H9 (cell line): ENCODE measurements around the gene BRI3. TPM values are rescaled to one million over a fixed set of nuclear protein-coding genes. Genes with fewer than 3 reads are reported as not detected.

Experiments used
- DNase-seq: peaks from one replicate; pipeline ENCODE4 v3.0.0-alpha.2; 2017
- H2AFZ ChIP-seq: one replicate; pipeline ENCODE4 v1.6.1; 2013; ENCODE audit warnings: mild to moderate bottlenecking, low read length, control low read depth, moderate library complexity
- H2AK5ac ChIP-seq: 2 replicates; pipeline ENCODE4 v1.6.1; 2013; ENCODE audit warnings: low read length, control low read depth, mixed read lengths; ENCODE audit not compliant: insufficient read length
- H2BK120ac ChIP-seq: one replicate; pipeline ENCODE4 v1.6.1; 2013; ENCODE audit warnings: low read depth, mild to moderate bottlenecking, low read length, control low read depth, inconsistent platforms; ENCODE audit not compliant: poor library complexity, severe bottlenecking
- H2BK12ac ChIP-seq: 2 replicates; pipeline ENCODE4 v1.6.1; 2013; ENCODE audit warnings: low read length, control low read depth, mixed read lengths, low read depth; ENCODE audit not compliant: insufficient read length
- H2BK15ac ChIP-seq: 2 replicates; pipeline ENCODE4 v1.6.1; 2013; ENCODE audit warnings: low read depth, low read length, control low read depth
- H2BK20ac ChIP-seq: one replicate; pipeline ENCODE4 v1.6.1; 2013; ENCODE audit warnings: low read depth, mild to moderate bottlenecking, low read length, control low read depth, inconsistent platforms; ENCODE audit not compliant: poor library complexity, severe bottlenecking
- H2BK5ac ChIP-seq: 2 replicates; pipeline ENCODE4 v1.6.1; 2013; ENCODE audit warnings: low read length, control low read depth, mixed read lengths; ENCODE audit not compliant: insufficient read length
- H3K14ac ChIP-seq: 2 replicates; pipeline ENCODE4 v1.6.1; 2013; ENCODE audit warnings: low read length, control low read depth; ENCODE audit not compliant: insufficient read depth
- H3K18ac ChIP-seq: 2 replicates; pipeline ENCODE4 v1.6.1; 2013; ENCODE audit warnings: low read depth, mild to moderate bottlenecking, mixed read lengths, low read length, control low read depth; ENCODE audit not compliant: insufficient read length
- H3K23ac ChIP-seq: 2 replicates; pipeline ENCODE4 v1.6.1; 2013; ENCODE audit warnings: low read length, control low read depth, mixed read lengths, low read depth; ENCODE audit not compliant: insufficient read length
- H3K23me2 ChIP-seq: 2 replicates; pipeline ENCODE4 v1.6.1; 2013; ENCODE audit warnings: low read depth, mild to moderate bottlenecking, mixed read lengths, low read length, control low read depth; ENCODE audit not compliant: insufficient read length, poor library complexity, severe bottlenecking
- H3K27ac ChIP-seq: 2 replicates; pipeline ENCODE4 v1.5.1; 2013; ENCODE audit warnings: low read length, control low read depth, mixed read lengths, low read depth; ENCODE audit not compliant: insufficient read length
- H3K27me3 ChIP-seq: 2 replicates; pipeline ENCODE4 v1.6.1; 2013; ENCODE audit warnings: low read length, control low read depth, inconsistent platforms; ENCODE audit not compliant: insufficient read depth
- H3K4ac ChIP-seq: 2 replicates; pipeline ENCODE4 v1.6.1; 2013; ENCODE audit warnings: low read depth, mild to moderate bottlenecking, control low read depth, inconsistent platforms, low read length, moderate library complexity
- H3K4me1 ChIP-seq: 2 replicates; pipeline ENCODE4 v1.6.1; 2013; ENCODE audit warnings: low read length, control low read depth, inconsistent platforms; ENCODE audit not compliant: insufficient read depth
- H3K4me2 ChIP-seq: 2 replicates; pipeline ENCODE4 v1.6.1; 2013; ENCODE audit warnings: low read length, control low read depth, mixed read lengths; ENCODE audit not compliant: insufficient read length, insufficient read depth
- H3K56ac ChIP-seq: 2 replicates; pipeline ENCODE4 v1.6.1; 2013; ENCODE audit warnings: low read depth, mild to moderate bottlenecking, mixed read lengths, low read length, control low read depth; ENCODE audit not compliant: insufficient read length
- H3K79me1 ChIP-seq: 2 replicates; pipeline ENCODE4 v1.6.1; 2013; ENCODE audit warnings: low read depth, mild to moderate bottlenecking, moderate library complexity, low read length, control low read depth, inconsistent platforms; ENCODE audit not compliant: insufficient read depth, poor library complexity, severe bottlenecking
- H3K79me2 ChIP-seq: 2 replicates; pipeline ENCODE4 v1.6.1; 2013; ENCODE audit warnings: low read length, control low read depth, inconsistent platforms; ENCODE audit not compliant: insufficient read depth
- H3K9ac ChIP-seq: 2 replicates; pipeline ENCODE4 v1.6.1; 2013; ENCODE audit warnings: low read length, control low read depth, mixed read lengths; ENCODE audit not compliant: insufficient read length; ENCODE audit errors: extremely low read depth
- H3K9me3 ChIP-seq: one replicate; pipeline ENCODE4 v1.6.1; 2013; ENCODE audit warnings: low read depth, low read length, inconsistent platforms; ENCODE audit not compliant: control insufficient read depth
- H3T11ph ChIP-seq: one replicate; pipeline ENCODE4 v1.6.1; 2013; ENCODE audit warnings: mild to moderate bottlenecking, low read length, control low read depth, inconsistent platforms
- H4K20me1 ChIP-seq: one replicate; pipeline ENCODE4 v1.6.1; 2013; ENCODE audit not compliant: control insufficient read depth, insufficient read length, insufficient read depth
- H4K5ac ChIP-seq: 2 replicates; pipeline ENCODE4 v1.6.1; 2013; ENCODE audit warnings: low read depth, mild to moderate bottlenecking, mixed read lengths, low read length, control low read depth; ENCODE audit not compliant: insufficient read length
- H4K8ac ChIP-seq: replicated peaks from 2 replicates; pipeline ENCODE4 v1.6.1; 2013; ENCODE audit warnings: low read length, control low read depth, mixed read lengths, low read depth; ENCODE audit not compliant: insufficient read length
- H4K91ac ChIP-seq: 2 replicates; pipeline ENCODE4 v1.6.1; 2013; ENCODE audit warnings: low read depth, mild to moderate bottlenecking, moderate library complexity, mixed read lengths, low read length, control low read depth; ENCODE audit not compliant: insufficient read length
- H3K27ac Mint-ChIP-seq, 3 experiments: 2 replicates in 2 of 3; 3 replicates in 1 of 3; pipeline ENCODE4 v1.8.0; 2020 to 2021; ENCODE audit warnings: mixed read lengths in 3 of 3, mild to moderate bottlenecking in 1 of 3, moderate library complexity in 1 of 3
- H3K27me3 Mint-ChIP-seq: 2 replicates; pipeline ENCODE4 v1.8.0; 2021; ENCODE audit warnings: low read depth, mild to moderate bottlenecking, moderate library complexity, mixed read lengths
- H3K36me3 Mint-ChIP-seq, 3 experiments: 2 replicates in 2 of 3; 3 replicates in 1 of 3; pipeline ENCODE4 v1.8.0; 2020 to 2021; ENCODE audit warnings: low read depth in 3 of 3, mixed read lengths in 3 of 3; ENCODE audit not compliant: insufficient read depth in 1 of 3
- H3K4me1 Mint-ChIP-seq, 2 experiments: 2 replicates each; pipeline ENCODE4 v1.8.0; 2020; ENCODE audit warnings: mixed read lengths in 2 of 2
- H3K4me3 Mint-ChIP-seq, 2 experiments: 2 replicates in 1 of 2; 3 replicates in 1 of 2; pipeline ENCODE4 v1.8.0; 2020 to 2021; ENCODE audit warnings: mild to moderate bottlenecking in 2 of 2, mixed read lengths in 2 of 2, moderate library complexity in 1 of 2
- H3K9me3 Mint-ChIP-seq, 2 experiments: 2 replicates in 1 of 2; 3 replicates in 1 of 2; pipeline ENCODE4 v1.8.0; 2020; ENCODE audit warnings: mild to moderate bottlenecking in 2 of 2, mixed read lengths in 2 of 2, moderate library complexity in 1 of 2
- CTCF ChIP-seq: fragments of 200-600 bp; sonication (generic); conservative IDR thresholded peaks from 3 replicates; pipeline ENCODE4 v1.8.0; 2021; ENCODE audit warnings: antibody characterized with exemption, mild to moderate bottlenecking
- WGBS: extraction: QIAGEN DNeasy Blood & Tissue Kit; methylation state at CpG from one replicate; pipeline ENCODE4 v1.1.7; 2013; ENCODE audit warnings: missing lambda C conversion rate, low lambda C conversion rate, mixed read lengths; ENCODE audit not compliant: insufficient read length; ENCODE audit errors: extremely low coverage; 5-methylcytosine and 5-hydroxymethylcytosine counted together
- total RNA-seq: library from RNA; stranded (reverse); gene quantifications from 2 replicates; pipeline ENCODE4 v1.2.1, GENCODE V29; 2021

Gene BRI3
- total RNA-seq, 1 experiment from 2014 or later: 102 TPM

GRCh38 chr7:98265841-98266271 is 15.6 kb upstream of the BRI3 start:
- H2BK15ac ChIP-seq: no peak overlapping the region
- DNase-seq: no peak
- H3K27ac ChIP-seq: no peak overlapping the region
- H3K27ac Mint-ChIP-seq: peak overlapping the region in 2 of 3 experiments; percentile 54 to 91; a peak in 5 of 7 replicates
- no CpG with 5 or more reads among the region's 5 CpGs for WGBS
- no peak overlapping the region for H2AK5ac ChIP-seq
- no peaks in the 10 kb centered on the region for H3K9me3 ChIP-seq
- no peak overlapping the region for H2BK20ac ChIP-seq
- no peak overlapping the region for H3T11ph ChIP-seq
- no peak overlapping the region for H3K4me3 Mint-ChIP-seq
- no peak overlapping the region for H2BK120ac ChIP-seq
- no peak overlapping the region for H4K5ac ChIP-seq
- H3K4me1 Mint-ChIP-seq: peaks cover 0 to 4% of the 10 kb centered on the region in 2 experiments; a peak in 3 of 4 replicates
- TF ChIP-seq CTCF: no peak
- no peak overlapping the region for H3K18ac ChIP-seq
- H3K23ac ChIP-seq: no peak overlapping the region
- no peaks in the 10 kb centered on the region for H3K79me2 ChIP-seq
- no peaks in the 10 kb centered on the region for H3K79me1 ChIP-seq
- no peaks in the 10 kb centered on the region for H3K4me1 ChIP-seq
- no peaks in the 10 kb centered on the region; the same call in 1 of the 2 replicates for H3K27me3 Mint-ChIP-seq
- H4K8ac ChIP-seq: no peak overlapping the region
- no peak overlapping the region for H4K91ac ChIP-seq
- H3K4me2 ChIP-seq: no peak overlapping the region
- H3K56ac ChIP-seq: no peak overlapping the region
- H3K36me3 Mint-ChIP-seq: peaks cover 5 to 16% (median 9%) of the 10 kb centered on the region in 3 experiments; a peak in 5 of 7 replicates
- H3K4ac ChIP-seq: no peak overlapping the region
- no peak overlapping the region for H3K14ac ChIP-seq
- H3K23me2 ChIP-seq: no peaks in the 10 kb centered on the region
- H4K20me1 ChIP-seq: no peaks in the 10 kb centered on the region
- H2BK12ac ChIP-seq: no peak overlapping the region
- H3K9me3 Mint-ChIP-seq: no peaks in the 10 kb centered on the region
- no peak overlapping the region for H2BK5ac ChIP-seq
- H3K27me3 ChIP-seq: no peaks in the 10 kb centered on the region
- H3K9ac ChIP-seq: no peak overlapping the region
- no peak overlapping the region for H2AFZ ChIP-seq
